B cell (primary cell): ENCODE measurements around the gene PRPS2. TPM values are rescaled to one million over a fixed set of nuclear protein-coding genes. Genes with fewer than 3 reads are reported as not detected.

Source experiments
- ATAC-seq: fragments of 200-7000 bp; cut with Tn5 transposase; one replicate; pipeline ENCODE4 v1.10.0; 2021; ENCODE audit warnings: low read depth, mild to moderate bottlenecking, moderate number of reproducible peaks, moderate library complexity
- CTCF ChIA-PET: fragments of 350-600 bp; sonication (Branson Sonifier 250); formaldehyde crosslinking; loops from one replicate; lab custom pipeline; 2021; ENCODE audit warnings: antibody characterized with exemption, inconsistent platforms; lab: Charles Lee
- POLR2A ChIA-PET: fragments of 350-600 bp; sonication (Branson Sonifier 250); formaldehyde crosslinking; loops from one replicate; lab custom pipeline; 2021; ENCODE audit warnings: antibody characterized with exemption; lab: Charles Lee
- DNase-seq: peaks from one replicate; pipeline ENCODE4 v3.0.0; 2013
- H2AFZ ChIP-seq: 2 replicates; pipeline ENCODE4 v1.6.1; 2012; ENCODE audit warnings: mild to moderate bottlenecking, low read depth, low read length; ENCODE audit not compliant: insufficient read depth, poor library complexity, severe bottlenecking
- H3K27ac ChIP-seq, 2 donors: 1 replicate in 1 of 2; 2 replicates in 1 of 2; pipeline ENCODE4 v1.5.1; 2012 to 2013; ENCODE audit warnings: low read length in 2 of 2, mild to moderate bottlenecking in 2 of 2, moderate library complexity in 1 of 2
- H3K27me3 ChIP-seq, 4 experiments: fragments of 200-600 bp in 1 of 4; sonication (generic) in 1 of 4; replicated peaks in 1 of 4; 1 replicate in 2 of 4; 2 replicates in 2 of 4; pipeline versions ENCODE4 v1.6.1 to v1.7.0; 2013 to 2016; ENCODE audit warnings: low read length in 3 of 4, mild to moderate bottlenecking in 2 of 4, mixed read lengths in 1 of 4, moderate library complexity in 1 of 4; ENCODE audit not compliant: insufficient read depth in 4 of 4, control insufficient read depth in 3 of 4; ENCODE audit errors: control extremely low read depth in 1 of 4
- H3K36me3 ChIP-seq, 2 experiments: replicated peaks in 1 of 2; 1 replicate in 1 of 2; 2 replicates in 1 of 2; pipeline versions ENCODE4 v1.6.1 to v1.7.1; 2013; ENCODE audit warnings: low read length in 1 of 2; ENCODE audit not compliant: insufficient read depth in 2 of 2, control insufficient read depth in 1 of 2; ENCODE audit errors: control extremely low read depth in 1 of 2, extremely low read depth in 1 of 2
- H3K4me1 ChIP-seq, 2 donors: fragments of 200-600 bp in 1 of 2; sonication (generic) in 1 of 2; 1 replicate in 1 of 2; 2 replicates in 1 of 2; pipeline versions ENCODE4 v1.5.1 to v1.6.1; 2013 to 2017; ENCODE audit warnings: low read length in 2 of 2; ENCODE audit not compliant: control insufficient read depth in 2 of 2, insufficient read depth in 2 of 2
- H3K4me2 ChIP-seq: replicated peaks from 2 replicates; pipeline ENCODE3; 2012; ENCODE audit warnings: mild to moderate bottlenecking, low read depth, low read length; ENCODE audit not compliant: poor library complexity, severe bottlenecking
- H3K4me3 ChIP-seq, 5 experiments: fragments of 200-600 bp in 1 of 5; sonication (generic) in 1 of 5; 1 replicate in 3 of 5; 2 replicates in 2 of 5; pipeline versions ENCODE4 v1.5.1 to v1.7.0; 2011 to 2016; ENCODE audit warnings: low read length in 4 of 5, mild to moderate bottlenecking in 4 of 5, low read depth in 2 of 5, control low read depth in 1 of 5, moderate library complexity in 1 of 5; ENCODE audit not compliant: insufficient read depth in 1 of 5; ENCODE audit errors: control extremely low read depth in 1 of 5, extremely low read depth in 1 of 5
- H3K79me2 ChIP-seq: fragments of 200-600 bp; sonication (generic); one replicate; pipeline ENCODE4 v1.6.0; 2016; ENCODE audit warnings: low read length; ENCODE audit not compliant: control insufficient read depth, insufficient read depth
- H3K9ac ChIP-seq: fragments of 200-600 bp; sonication (generic); 2 replicates; pipeline ENCODE4 v1.6.1; 2017; ENCODE audit warnings: mild to moderate bottlenecking, low read length, moderate library complexity
- H3K9me3 ChIP-seq, 3 donors: one replicate each; pipeline versions ENCODE4 v1.6.1 to v1.7.1; 2013; ENCODE audit warnings: low read length in 2 of 3; ENCODE audit not compliant: control insufficient read depth in 2 of 3, insufficient read depth in 1 of 3; ENCODE audit errors: control extremely low read depth in 1 of 3
- H4K20me1 ChIP-seq: 2 replicates; pipeline ENCODE4 v1.6.0; 2012; ENCODE audit warnings: mild to moderate bottlenecking, low read length; ENCODE audit not compliant: insufficient read depth, control insufficient read depth, poor library complexity, severe bottlenecking
- H3K27ac Mint-ChIP-seq: one replicate; pipeline ENCODE4 v1.8.0; 2021; ENCODE audit warnings: mixed read lengths
- H3K27me3 Mint-ChIP-seq: one replicate; pipeline ENCODE4 v1.8.0; 2021; ENCODE audit warnings: mixed read lengths
- H3K4me1 Mint-ChIP-seq: one replicate; pipeline ENCODE4 v1.8.0; 2021; ENCODE audit warnings: mixed read lengths
- H3K4me3 Mint-ChIP-seq: one replicate; pipeline ENCODE4 v1.8.0; 2021; ENCODE audit warnings: mixed read lengths
- H3K9me3 Mint-ChIP-seq: one replicate; pipeline ENCODE4 v1.8.0; 2022; ENCODE audit warnings: mixed read lengths; ENCODE audit not compliant: insufficient read depth
- EZH2 ChIP-seq: IDR thresholded peaks from 2 replicates; pipeline ENCODE4 v1.6.1; 2012; ENCODE audit warnings: borderline replicate concordance, low read depth, mild to moderate bottlenecking, moderate library complexity, low read length; ENCODE audit not compliant: insufficient read depth, poor library complexity, severe bottlenecking
- WGBS: methylation state at CpG from one replicate; pipeline ENCODE4 v1.1.5; 2013; ENCODE audit warnings: missing lambda C conversion rate; ENCODE audit not compliant: insufficient coverage; 5-methylcytosine and 5-hydroxymethylcytosine counted together
- intact Hi-C: fragments of 100-400 bp; cut with micrococcal nuclease; formaldehyde crosslinking; loops from one replicate; pipeline ENCODE4 v1.10.0; 2022
- polyA plus RNA-seq: library from polyadenylated mRNA; depleted of rRNA; stranded (reverse); fragments of >200 nt; gene quantifications from 2 replicates; pipeline ENCODE4 v1.2.3, GENCODE V29; 2012
- total RNA-seq, 2 donors: library from RNA; stranded (reverse); fragments of 120-200 nt in 1 of 2; gene quantifications; 1 replicate in 1 of 2; 2 replicates in 1 of 2; pipeline versions ENCODE4 v1.2.3 to v1.2.4, GENCODE V29; 2013 to 2022
- TF ChIP-seq, protein P1 (sequence below): fragments of 200-600 bp; IDR thresholded peaks from one replicate; pipeline ENCODE4 v1.8.0; 2022; ENCODE audit warnings: antibody characterized with exemption, mild to moderate bottlenecking

Gene PRPS2
- total and polyA plus RNA-seq, 2 donors (not counting 1 experiment from before 2014, with no cell fraction given) = 11.6 to 31.1 TPM

DNA sequence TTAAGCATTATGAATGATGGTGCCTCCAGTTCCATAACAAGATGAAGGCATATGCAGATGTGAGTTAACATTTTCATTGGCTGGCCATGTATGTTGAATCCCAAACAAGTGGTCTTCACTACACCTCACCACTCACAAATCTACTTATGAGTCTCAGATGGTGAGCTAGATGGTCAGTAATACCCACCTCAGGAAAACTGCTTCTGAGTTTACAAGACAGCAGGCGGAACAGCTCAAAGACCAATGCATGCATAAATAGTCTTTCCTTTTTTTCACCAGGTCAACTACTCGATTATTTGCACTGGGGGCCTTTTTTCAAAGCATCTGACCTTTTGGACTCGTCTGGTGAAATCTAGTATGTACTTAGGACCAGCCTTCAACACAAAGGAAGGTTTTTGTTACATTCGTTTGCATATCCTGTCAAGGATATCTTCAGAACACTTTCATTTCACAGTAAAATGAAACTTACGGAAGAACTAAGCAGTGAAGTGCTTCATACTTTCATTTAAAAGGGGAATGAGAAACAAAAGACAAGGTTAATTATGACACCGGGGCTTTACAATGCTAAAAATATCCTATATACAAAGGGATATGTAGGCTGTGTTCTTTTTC lies 52.6 kb downstream of the PRPS2 start:
- DNase-seq (peak; percentile 32), ATAC-seq (peak; percentile 58)
- Histone ChIP-seq H3K79me2 (no peaks in the 10 kb centered on the region), H3K4me2 (peak overlapping the region; percentile 64), H3K4me3 (peak overlapping the region in 4 of 5 experiments; percentile 19 to 58 (median 32)), H3K27ac (peak overlapping the region; percentile 75 to 84), H2AFZ (peak overlapping the region; percentile 76), H3K4me1 (peaks cover 17 to 19% of the 10 kb centered on the region in 2 donors), H3K9ac (peak overlapping the region; percentile 61), H3K36me3 (no peaks in the 10 kb centered on the region), H3K9me3 (no peaks in the 10 kb centered on the region), H3K27me3 (no peaks in the 10 kb centered on the region), H4K20me1 (no peaks in the 10 kb centered on the region)
- H3K9me3 Mint-ChIP-seq = no peaks in the 10 kb centered on the region
- no CpG with 5 or more reads among the region's 6 CpGs for WGBS
- ChIA-PET CTCF (interaction anchor here (1.0 to 1.6 kb wide), 3 partner anchors 22 to 426 kb away, joined by 3 to 7 read pairs (median 3); no protein-coding TSS in a partner anchor), POLR2A (no interaction called here)
- H3K4me1 Mint-ChIP-seq = peaks cover 12% of the 10 kb centered on the region
- H3K27me3 Mint-ChIP-seq = no peaks in the 10 kb centered on the region
- TF ChIP-seq, protein P1, sequence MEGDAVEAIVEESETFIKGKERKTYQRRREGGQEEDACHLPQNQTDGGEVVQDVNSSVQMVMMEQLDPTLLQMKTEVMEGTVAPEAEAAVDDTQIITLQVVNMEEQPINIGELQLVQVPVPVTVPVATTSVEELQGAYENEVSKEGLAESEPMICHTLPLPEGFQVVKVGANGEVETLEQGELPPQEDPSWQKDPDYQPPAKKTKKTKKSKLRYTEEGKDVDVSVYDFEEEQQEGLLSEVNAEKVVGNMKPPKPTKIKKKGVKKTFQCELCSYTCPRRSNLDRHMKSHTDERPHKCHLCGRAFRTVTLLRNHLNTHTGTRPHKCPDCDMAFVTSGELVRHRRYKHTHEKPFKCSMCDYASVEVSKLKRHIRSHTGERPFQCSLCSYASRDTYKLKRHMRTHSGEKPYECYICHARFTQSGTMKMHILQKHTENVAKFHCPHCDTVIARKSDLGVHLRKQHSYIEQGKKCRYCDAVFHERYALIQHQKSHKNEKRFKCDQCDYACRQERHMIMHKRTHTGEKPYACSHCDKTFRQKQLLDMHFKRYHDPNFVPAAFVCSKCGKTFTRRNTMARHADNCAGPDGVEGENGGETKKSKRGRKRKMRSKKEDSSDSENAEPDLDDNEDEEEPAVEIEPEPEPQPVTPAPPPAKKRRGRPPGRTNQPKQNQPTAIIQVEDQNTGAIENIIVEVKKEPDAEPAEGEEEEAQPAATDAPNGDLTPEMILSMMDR = no peak
- intact Hi-C loops = loop anchor here (2.0 to 10.0 kb wide), 2 partner anchors 27 to 51 kb away; no protein-coding TSS in a partner anchor
- peak overlapping the region; percentile 86 for H3K4me3 Mint-ChIP-seq
- peak overlapping the region; percentile 91 for H3K27ac Mint-ChIP-seq

DNA sequence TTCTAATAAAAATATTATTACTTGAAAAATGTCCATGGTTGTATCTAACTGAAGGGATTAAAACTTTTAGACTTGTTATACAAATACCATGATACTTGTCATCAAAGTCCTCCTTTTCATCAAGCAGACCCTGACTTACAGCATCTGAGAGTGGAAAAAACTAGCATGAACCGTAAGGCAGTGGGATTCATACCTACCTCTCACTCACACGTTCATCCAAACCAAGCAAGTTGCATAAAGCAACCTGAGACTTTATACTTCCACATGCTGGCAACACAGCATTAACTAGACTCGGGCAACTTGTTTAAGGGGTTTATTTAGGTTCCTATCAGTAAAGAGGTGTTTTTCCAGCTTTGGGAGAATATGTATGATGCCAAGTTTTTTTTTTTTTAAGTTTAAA lies 53.1 kb downstream of the PRPS2 start:
- H3K79me2 ChIP-seq = no peaks in the 10 kb centered on the region
- Mint-ChIP-seq H3K4me3 (peak overlapping the region; percentile 86), H3K4me1 (peaks cover 12% of the 10 kb centered on the region), H3K27ac (peak overlapping the region; percentile 91), H3K9me3 (no peaks in the 10 kb centered on the region), H3K27me3 (no peaks in the 10 kb centered on the region)
- DNase-seq = peak; percentile 11
- H3K9ac ChIP-seq = peak overlapping the region; percentile 61
- intact Hi-C loops = loop anchor here (2.0 to 10.0 kb wide), 2 partner anchors 26 to 50 kb away; no protein-coding TSS in a partner anchor
- no CpG with 5 or more reads among the region's 3 CpGs for WGBS
- POLR2A ChIA-PET = no interaction called here
- ATAC-seq = no peak
- H2AFZ ChIP-seq = peak overlapping the region; percentile 76
- H3K4me1 ChIP-seq = peaks cover 17 to 19% of the 10 kb centered on the region in 2 donors
- TF ChIP-seq, protein P1 = no peak
- TF ChIP-seq EZH2 = no peak
- H3K27me3 ChIP-seq = no peaks in the 10 kb centered on the region
- no peaks in the 10 kb centered on the region for H3K9me3 ChIP-seq
- H3K4me3 ChIP-seq = peak overlapping the region in 4 of 5 experiments; percentile 19 to 58 (median 32)
- H4K20me1 ChIP-seq = no peaks in the 10 kb centered on the region
- H3K27ac ChIP-seq = peak overlapping the region; percentile 75 to 84
- H3K36me3 ChIP-seq = no peaks in the 10 kb centered on the region
- peak overlapping the region; percentile 64 for H3K4me2 ChIP-seq
- CTCF ChIA-PET = interaction anchor here (1.0 to 1.6 kb wide), 3 partner anchors 22 to 30 kb away, joined by 3 to 7 read pairs (median 4); no protein-coding TSS in a partner anchor
